HEK293T (cell line): Measurements from ENCODE around the gene TMA7.

Source experiments
- BHLHE40 ChIP-seq: fragments of 450-650 bp; IDR thresholded peaks from 2 replicates; pipeline ENCODE4 v1.6.1; 2016; ENCODE audit warnings: mild to moderate bottlenecking, moderate library complexity, borderline replicate concordance
- FOXM1 ChIP-seq: fragments of 450-650 bp; IDR thresholded peaks from 2 replicates; pipeline ENCODE4 v1.6.1; 2017; ENCODE audit warnings: mild to moderate bottlenecking, borderline replicate concordance
- SP1 ChIP-seq: fragments of 450-650 bp; IDR thresholded peaks from 2 replicates; pipeline ENCODE4 v1.6.1; 2017
- TARDBP ChIP-seq: fragments of 450-650 bp; IDR thresholded peaks from 2 replicates; pipeline ENCODE4 v1.6.1; 2016
- TF ChIP-seq, protein P1 (sequence below): fragments of 450-650 bp; IDR thresholded peaks from 2 replicates; pipeline ENCODE4 v1.6.1; 2016

DNA sequence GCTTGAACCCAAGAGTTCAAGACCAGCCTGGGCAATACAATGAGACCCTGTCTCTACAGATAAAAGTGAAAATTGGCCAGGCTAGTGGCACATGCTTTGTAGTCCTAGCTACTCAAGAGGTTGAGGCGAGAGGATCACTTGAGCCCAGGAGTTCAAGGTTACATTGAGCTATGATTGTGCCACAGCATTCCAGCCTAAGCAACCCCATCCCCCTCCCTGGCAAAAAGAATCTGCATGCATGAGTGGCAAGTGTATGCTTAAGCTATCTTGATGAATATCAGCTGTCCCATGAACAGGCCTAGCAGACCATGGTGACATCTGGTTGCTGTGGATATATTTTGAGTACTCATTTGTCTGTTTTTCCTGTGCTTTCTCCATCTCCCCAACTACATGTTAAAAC is 11.2 kb downstream of the TMA7 start:
- TF ChIP-seq FOXM1 (no peak), SP1 (no peak), BHLHE40 (no peak), TARDBP (no peak)
- TF ChIP-seq, protein P1, sequence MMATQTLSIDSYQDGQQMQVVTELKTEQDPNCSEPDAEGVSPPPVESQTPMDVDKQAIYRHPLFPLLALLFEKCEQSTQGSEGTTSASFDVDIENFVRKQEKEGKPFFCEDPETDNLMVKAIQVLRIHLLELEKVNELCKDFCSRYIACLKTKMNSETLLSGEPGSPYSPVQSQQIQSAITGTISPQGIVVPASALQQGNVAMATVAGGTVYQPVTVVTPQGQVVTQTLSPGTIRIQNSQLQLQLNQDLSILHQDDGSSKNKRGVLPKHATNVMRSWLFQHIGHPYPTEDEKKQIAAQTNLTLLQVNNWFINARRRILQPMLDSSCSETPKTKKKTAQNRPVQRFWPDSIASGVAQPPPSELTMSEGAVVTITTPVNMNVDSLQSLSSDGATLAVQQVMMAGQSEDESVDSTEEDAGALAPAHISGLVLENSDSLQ, result no peak
